Measurements from ENCODE around the gene COQ10A. TPM values are rescaled to one million over a fixed set of nuclear protein-coding genes. Genes with fewer than 3 reads are reported as not detected.
A peak's percentile ranks its signal among the peaks of the same experiment; 100 is the strongest.

Gene COQ10A
- total and polyA plus RNA-seq, 2 of the 13 experiments (the other 11 are each of a cell fraction or from before 2014, with no cell fraction given), result 21.0 to 37.3 TPM

DNA sequence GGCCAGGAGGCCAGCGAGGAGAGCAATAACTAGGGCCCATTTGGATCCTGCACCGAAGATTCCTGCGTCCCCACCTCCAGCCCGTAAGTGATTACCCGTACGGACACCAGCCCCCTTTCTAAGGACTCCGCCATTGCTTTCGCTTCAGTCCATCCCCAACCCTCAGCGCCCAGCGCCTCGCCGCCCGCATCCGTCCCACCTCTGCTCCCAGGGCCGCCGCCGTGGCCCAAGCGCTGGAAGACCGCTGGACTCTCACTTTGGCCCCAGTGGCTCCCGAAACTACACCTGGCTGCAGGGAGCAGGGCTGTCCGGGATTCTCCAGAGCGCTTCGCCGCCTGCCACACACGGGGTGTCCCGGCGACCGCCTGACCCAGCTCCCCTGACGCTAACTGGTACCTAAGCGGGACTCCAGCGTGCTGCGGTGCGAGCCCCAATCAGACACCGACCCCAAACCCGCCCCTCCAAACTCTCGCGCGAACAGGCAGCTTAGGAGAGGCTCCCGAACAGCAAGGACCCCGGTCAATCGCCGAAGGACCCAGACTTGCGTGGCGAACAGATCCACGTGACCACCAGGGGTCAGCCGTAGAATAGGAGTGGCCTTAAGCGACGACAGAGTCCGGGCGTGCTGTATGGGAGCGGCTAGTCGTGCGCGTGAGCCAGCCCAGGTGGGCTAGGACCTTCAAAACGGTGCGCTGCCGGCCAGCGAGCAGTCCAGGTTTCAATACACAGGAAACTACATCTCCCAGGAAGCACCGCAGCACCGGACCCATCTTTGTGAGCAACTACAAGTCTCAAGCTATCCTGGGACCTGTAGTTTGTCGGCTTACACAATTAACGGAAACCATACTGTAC is 49.1 kb downstream of the COQ10A start, which contains the start of gene CNPY2:
Gene CNPY2, minus strand, starts transcription at position 367 of the 852 bp plus-strand sequence. CDS start 771 bp downstream, outside the sequence.
- Histone ChIP-seq H3K79me2 (ENCODE audit: insufficient read depth, low read length) (peaks cover 17% of the 10 kb centered on the region), H2AFZ (ENCODE audit: low read length) (no peak within 1 kb of the TSS), H3K27me3 (ENCODE audit: control insufficient read depth in 1 of 2, insufficient read depth in 2 of 2, low read length in 2 of 2) (no peaks in the 10 kb centered on the region; a peak in 1 of 5 replicates), H3K36me3 (replicated peaks in 1 of 2; ENCODE audit: control insufficient read depth in 1 of 2, insufficient read depth in 2 of 2, low read length in 2 of 2) (peaks cover 8 to 15% of the 10 kb centered on the region in 2 experiments), H3K4me2 (ENCODE audit: low read depth, low read length) (peak within 1 kb of the TSS; percentile 92), H3K4me1 (ENCODE audit: insufficient read depth, low read length) (peaks cover 24% of the 10 kb centered on the region), H3K4me3 (replicated peaks in 1 of 3; ENCODE audit: insufficient read depth in 1 of 3, low read depth in 2 of 3, low read length in 3 of 3) (peak within 1 kb of the TSS; percentile 83 to 90 (median 84)), H4K20me1 (ENCODE audit: insufficient read depth, low read length) (no peaks in the 10 kb centered on the region), H3K9me3 (ENCODE audit: low read length) (no peaks in the 10 kb centered on the region), H3K9ac (ENCODE audit: insufficient read depth, low read depth, low read length) (peak within 1 kb of the TSS; percentile 93), H3K27ac (ENCODE audit: extremely low read length, insufficient read depth, low read length) (peak within 1 kb of the TSS; percentile 83)
- no TSS peak for BruUV-seq (replicated peaks)
- in situ Hi-C loops (cut with HindIII; ENCODE audit: extremely low pct_ligation_motif_present, low pct_unique_long_range_greater_than_20kb) (loop anchor here (5.0 kb wide), 1 partner anchor 146 kb away; no protein-coding TSS in a partner anchor), intact Hi-C loops (cut with micrococcal nuclease; ENCODE audit: unreplicated experiment) (loop anchor here (1.0 to 2.0 kb wide), 3 partner anchors 15 to 149 kb away; partner anchors contain the start of genes CS and STAT2)
- DNase-seq (ENCODE audit: low spot score), result peak; percentile 99
- FAIRE-seq, result peak; percentile 97
- 0% methylated on average over 24 of the region's 62 CpGs for whole genome bisulfite sequencing (ENCODE audit: low lambda C conversion rate)
- ATAC-seq, result peak; percentile 96
- ChIA-PET CTCF (ENCODE audit: low intra/inter-chr PET ratio, low total read pairs) (interaction anchor here (0.7 kb wide), 1 partner anchor 149 kb away, joined by 4 read pairs; no protein-coding TSS in a partner anchor), POLR2A (interaction anchor here (0.5 to 3.8 kb wide), 37 partner anchors 9 to 321 kb away, joined by 3 to 71 read pairs (median 5); partner anchors contain the start of genes ANKRD52, APOF, COQ10A and GLS2)
- TF ChIP-seq ZNF713 (CRISPR knock-in tag; IDR thresholded peaks at IDR 0.05) (no peak), YEATS2 (CRISPR knock-in tag; IDR thresholded peaks at IDR 0.05; ENCODE audit: borderline replicate concordance) (peak; percentile 94), ZFP82 (CRISPR knock-in tag; IDR thresholded peaks at IDR 0.05; ENCODE audit: borderline replicate concordance) (no peak), HES4 (CRISPR knock-in tag; IDR thresholded peaks at IDR 0.05; ENCODE audit: borderline replicate concordance) (peak; percentile 92), PTBP1 (IDR thresholded peaks at IDR 0.05; ENCODE audit: low read depth, low read length, poor library complexity, severe bottlenecking) (no peak), ZNF550 (CRISPR knock-in tag; IDR thresholded peaks at IDR 0.05; ENCODE audit: borderline replicate concordance) (no peak), GABPA (IDR thresholded peaks at IDR 0.05; ENCODE audit: low read depth, low read length) (no peak), GABPA (CRISPR knock-in tag; IDR thresholded peaks at IDR 0.05; ENCODE audit: low read depth) (peak; percentile 82), RNF2 (conservative IDR thresholded peaks at IDR 0.05; ENCODE audit: low read depth) (no peak), ARID2 (CRISPR knock-in tag; IDR thresholded peaks at IDR 0.05; ENCODE audit: borderline replicate concordance) (no peak), SRSF9 (IDR thresholded peaks at IDR 0.05; ENCODE audit: borderline replicate concordance, insufficient read depth, low read depth, low read length, poor library complexity, severe bottlenecking) (no peak), ZNF709 (CRISPR knock-in tag; IDR thresholded peaks at IDR 0.05) (peak; percentile 78), HHEX (CRISPR knock-in tag; IDR thresholded peaks at IDR 0.05) (no peak), ZNF414 (CRISPR knock-in tag; IDR thresholded peaks at IDR 0.05) (peak; percentile 63; the same call in 1 of the 2 replicates), MAFG (CRISPR knock-in tag; IDR thresholded peaks at IDR 0.05) (no peak), SNAI1 (CRISPR knock-in tag; IDR thresholded peaks at IDR 0.05; ENCODE audit: borderline replicate concordance) (peak; percentile 40; the same call in 1 of the 2 replicates), ASH2L (IDR thresholded peaks at IDR 0.05; ENCODE audit: insufficient read length, low read depth, low read length) (peak; percentile 80), ZNF441 (CRISPR knock-in tag; IDR thresholded peaks at IDR 0.05; ENCODE audit: borderline replicate concordance) (no peak; the same call in none of the 2 replicates), ZBTB1 (CRISPR knock-in tag; IDR thresholded peaks at IDR 0.05; ENCODE audit: borderline replicate concordance) (no peak), CREM (IDR thresholded peaks at IDR 0.05) (peak; percentile 95), CREM (CRISPR knock-in tag; IDR thresholded peaks at IDR 0.05) (no peak), ZNF44 (CRISPR knock-in tag; IDR thresholded peaks at IDR 0.05) (peak; percentile 83)
- TF ChIP-seq, protein P1, sequence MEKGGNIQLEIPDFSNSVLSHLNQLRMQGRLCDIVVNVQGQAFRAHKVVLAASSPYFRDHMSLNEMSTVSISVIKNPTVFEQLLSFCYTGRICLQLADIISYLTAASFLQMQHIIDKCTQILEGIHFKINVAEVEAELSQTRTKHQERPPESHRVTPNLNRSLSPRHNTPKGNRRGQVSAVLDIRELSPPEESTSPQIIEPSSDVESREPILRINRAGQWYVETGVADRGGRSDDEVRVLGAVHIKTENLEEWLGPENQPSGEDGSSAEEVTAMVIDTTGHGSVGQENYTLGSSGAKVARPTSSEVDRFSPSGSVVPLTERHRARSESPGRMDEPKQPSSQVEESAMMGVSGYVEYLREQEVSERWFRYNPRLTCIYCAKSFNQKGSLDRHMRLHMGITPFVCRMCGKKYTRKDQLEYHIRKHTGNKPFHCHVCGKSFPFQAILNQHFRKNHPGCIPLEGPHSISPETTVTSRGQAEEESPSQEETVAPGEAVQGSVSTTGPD (CRISPR knock-in tag; IDR thresholded peaks at IDR 0.05), result no peak

Measured in HepG2 (cell line).